ENCODE measurements around the gene DUOXA2. TPM values are rescaled to one million over a fixed set of nuclear protein-coding genes. Genes with fewer than 3 reads are reported as not detected.
"Not testable (repeated sequence)": the region's sequence is repeated elsewhere in the genome, so short reads cannot be mapped to it uniquely, and the experiment has no call there.

The DUOXA2 gene
- total RNA-seq, 1 experiment from 2014 or later, result 1.6 TPM

GRCh38 chr15:45077391-45077790 is 36.7 kb upstream of the DUOXA2 start:
- H3K9me3 ChIP-seq; H3K9me3 Mint-ChIP-seq (ENCODE audit: unreplicated experiment); DNase-seq; H3K4me3 Mint-ChIP-seq (ENCODE audit: unreplicated experiment); H3K4me3 ChIP-seq (ENCODE audit: low read depth, low read length); POLR2A ChIA-PET; H3K27me3 ChIP-seq (replicated peaks; ENCODE audit: control insufficient read depth, insufficient read depth, low read length); BruUV-seq (replicated peaks); CTCF ChIA-PET; intact Hi-C loops (cut with micrococcal nuclease; ENCODE audit: unreplicated experiment); H3K27ac Mint-ChIP-seq (ENCODE audit: unreplicated experiment); H3K4me1 ChIP-seq; H3K36me3 ChIP-seq (ENCODE audit: control insufficient read depth, insufficient read depth, low read length); H3K27me3 Mint-ChIP-seq (ENCODE audit: insufficient read depth, unreplicated experiment); H3K36me3 Mint-ChIP-seq (ENCODE audit: insufficient read depth, unreplicated experiment); H3K4me1 Mint-ChIP-seq (ENCODE audit: low read depth, unreplicated experiment): not testable (repeated sequence)

GRCh38 chr15:45079201-45079600 is 34.9 kb upstream of the DUOXA2 start:
- H3K9me3 ChIP-seq; POLR2A ChIA-PET; CTCF ChIA-PET; H3K4me3 ChIP-seq (ENCODE audit: low read depth, low read length); H3K36me3 ChIP-seq (ENCODE audit: control insufficient read depth, insufficient read depth, low read length); H3K4me3 Mint-ChIP-seq (ENCODE audit: unreplicated experiment); H3K27me3 ChIP-seq (replicated peaks; ENCODE audit: control insufficient read depth, insufficient read depth, low read length); H3K9me3 Mint-ChIP-seq (ENCODE audit: unreplicated experiment); H3K36me3 Mint-ChIP-seq (ENCODE audit: insufficient read depth, unreplicated experiment); BruUV-seq (replicated peaks); intact Hi-C loops (cut with micrococcal nuclease; ENCODE audit: unreplicated experiment); H3K27ac Mint-ChIP-seq (ENCODE audit: unreplicated experiment); DNase-seq; H3K27me3 Mint-ChIP-seq (ENCODE audit: insufficient read depth, unreplicated experiment): not testable (repeated sequence)
- peaks cover 12% of the 10 kb centered on the region for H3K4me1 ChIP-seq
- H3K4me1 Mint-ChIP-seq (ENCODE audit: low read depth, unreplicated experiment), result peaks cover 16% of the 10 kb centered on the region

- H3K27me3 ChIP-seq (replicated peaks; ENCODE audit: control insufficient read depth, insufficient read depth, low read length); H3K36me3 Mint-ChIP-seq (ENCODE audit: insufficient read depth, unreplicated experiment); H3K36me3 ChIP-seq (ENCODE audit: control insufficient read depth, insufficient read depth, low read length); POLR2A ChIA-PET; H3K9me3 Mint-ChIP-seq (ENCODE audit: unreplicated experiment); H3K4me3 ChIP-seq (ENCODE audit: low read depth, low read length); DNase-seq; BruUV-seq (replicated peaks); intact Hi-C loops (cut with micrococcal nuclease; ENCODE audit: unreplicated experiment); H3K27ac Mint-ChIP-seq (ENCODE audit: unreplicated experiment); H3K9me3 ChIP-seq; H3K27me3 Mint-ChIP-seq (ENCODE audit: insufficient read depth, unreplicated experiment); H3K4me3 Mint-ChIP-seq (ENCODE audit: unreplicated experiment): not testable (repeated sequence)
- H3K4me1 Mint-ChIP-seq (ENCODE audit: low read depth, unreplicated experiment), result peaks cover 16% of the 10 kb centered on the region
- H3K4me1 ChIP-seq, result peaks cover 13% of the 10 kb centered on the region
- CTCF ChIA-PET, result interaction anchor here (0.6 kb wide), 1 partner anchor 38 kb away, joined by 3 read pairs; no protein-coding TSS in a partner anchor
Measured at GRCh38 chr15:45079628-45080246, 34.4 kb upstream of the DUOXA2 start.

GRCh38 chr15:45080593-45080992 is 33.5 kb upstream of the DUOXA2 start:
- H3K9me3 ChIP-seq; DNase-seq; H3K4me3 Mint-ChIP-seq (ENCODE audit: unreplicated experiment); H3K27ac Mint-ChIP-seq (ENCODE audit: unreplicated experiment); POLR2A ChIA-PET; H3K4me3 ChIP-seq (ENCODE audit: low read depth, low read length); H3K9me3 Mint-ChIP-seq (ENCODE audit: unreplicated experiment); H3K27me3 ChIP-seq (replicated peaks; ENCODE audit: control insufficient read depth, insufficient read depth, low read length); H3K27me3 Mint-ChIP-seq (ENCODE audit: insufficient read depth, unreplicated experiment); BruUV-seq (replicated peaks); H3K36me3 Mint-ChIP-seq (ENCODE audit: insufficient read depth, unreplicated experiment); H3K36me3 ChIP-seq (ENCODE audit: control insufficient read depth, insufficient read depth, low read length); intact Hi-C loops (cut with micrococcal nuclease; ENCODE audit: unreplicated experiment): not testable (repeated sequence)
- peaks cover 16% of the 10 kb centered on the region for H3K4me1 Mint-ChIP-seq (ENCODE audit: low read depth, unreplicated experiment)
- CTCF ChIA-PET, result interaction anchor here (1.2 kb wide), 1 partner anchor 37 kb away, joined by 3 read pairs; no protein-coding TSS in a partner anchor
- peaks cover 13% of the 10 kb centered on the region for H3K4me1 ChIP-seq

GRCh38 chr15:45082412-45082811 is 31.7 kb upstream of the DUOXA2 start:
- H3K27me3 ChIP-seq (replicated peaks; ENCODE audit: control insufficient read depth, insufficient read depth, low read length); H3K36me3 Mint-ChIP-seq (ENCODE audit: insufficient read depth, unreplicated experiment); H3K4me3 ChIP-seq (ENCODE audit: low read depth, low read length); POLR2A ChIA-PET; intact Hi-C loops (cut with micrococcal nuclease; ENCODE audit: unreplicated experiment); BruUV-seq (replicated peaks); H3K9me3 ChIP-seq; H3K4me3 Mint-ChIP-seq (ENCODE audit: unreplicated experiment); DNase-seq; H3K27me3 Mint-ChIP-seq (ENCODE audit: insufficient read depth, unreplicated experiment); H3K9me3 Mint-ChIP-seq (ENCODE audit: unreplicated experiment); H3K36me3 ChIP-seq (ENCODE audit: control insufficient read depth, insufficient read depth, low read length): not testable (repeated sequence)
- CTCF ChIA-PET, result interaction anchor here (0.6 to 1.5 kb wide), 2 partner anchors 18 to 35 kb away, joined by 3 to 7 read pairs; no protein-coding TSS in a partner anchor
- Mint-ChIP-seq H3K27ac (ENCODE audit: unreplicated experiment) (peak overlapping the region; percentile 74), H3K4me1 (ENCODE audit: low read depth, unreplicated experiment) (peaks cover 16% of the 10 kb centered on the region)
- H3K4me1 ChIP-seq, result peaks cover 13% of the 10 kb centered on the region
